ENCODE data around the gene DRP2. TPM values are rescaled to one million over a fixed set of nuclear protein-coding genes. Genes with fewer than 3 reads are reported as not detected.

The DRP2 gene
- total RNA-seq, 1 experiment from 2014 or later, result 0.04 TPM

- Histone ChIP-seq H3K79me1 (ENCODE audit: insufficient read depth, low read depth, low read length, poor library complexity, severe bottlenecking) (no peaks in the 10 kb centered on the region), H4K20me1 (ENCODE audit: control insufficient read depth, insufficient read depth, insufficient read length) (no peaks in the 10 kb centered on the region), H2BK20ac (ENCODE audit: low read depth, low read length, poor library complexity, severe bottlenecking) (no peak overlapping the region), H3K23ac (ENCODE audit: insufficient read length, low read depth, low read length) (no peak overlapping the region), H4K8ac (replicated peaks; ENCODE audit: insufficient read length, low read depth, low read length) (no peak overlapping the region), H2BK12ac (ENCODE audit: insufficient read length, low read depth, low read length) (no peak overlapping the region), H3K14ac (ENCODE audit: insufficient read depth, low read length) (no peak overlapping the region), H3K27me3 (ENCODE audit: insufficient read depth, low read length) (no peaks in the 10 kb centered on the region), H3K9me3 (ENCODE audit: control insufficient read depth, low read depth, low read length) (peaks cover 16% of the 10 kb centered on the region), H2BK120ac (ENCODE audit: low read depth, low read length, poor library complexity, severe bottlenecking) (no peak overlapping the region), H3K23me2 (ENCODE audit: insufficient read length, low read depth, low read length, poor library complexity, severe bottlenecking) (no peaks in the 10 kb centered on the region), H3K56ac (ENCODE audit: insufficient read length, low read depth, low read length) (no peak overlapping the region), H3T11ph (ENCODE audit: low read length) (no peak overlapping the region), H3K18ac (ENCODE audit: insufficient read length, low read depth, low read length) (no peak overlapping the region), H4K91ac (ENCODE audit: insufficient read length, low read depth, low read length) (no peak overlapping the region), H3K4ac (ENCODE audit: low read depth, low read length) (no peak overlapping the region), H3K79me2 (ENCODE audit: insufficient read depth, low read length) (no peaks in the 10 kb centered on the region), H2AK5ac (ENCODE audit: insufficient read length, low read length) (no peak overlapping the region), H3K4me2 (ENCODE audit: insufficient read depth, insufficient read length, low read length) (no peak overlapping the region), H3K27ac (ENCODE audit: insufficient read length, low read depth, low read length) (no peak overlapping the region), H3K4me1 (ENCODE audit: insufficient read depth, low read length) (no peaks in the 10 kb centered on the region), H3K9ac (ENCODE audit: extremely low read depth, insufficient read length, low read length) (no peak overlapping the region), H4K5ac (ENCODE audit: insufficient read length, low read depth, low read length) (no peak overlapping the region), H2BK15ac (ENCODE audit: low read depth, low read length) (no peak overlapping the region), H2BK5ac (ENCODE audit: insufficient read length, low read length) (no peak overlapping the region), H2AFZ (ENCODE audit: low read length) (no peak overlapping the region)
- no peak for TF ChIP-seq CTCF (conservative IDR thresholded peaks at IDR 0.05)
- Mint-ChIP-seq H3K36me3 (ENCODE audit: insufficient read depth in 1 of 3, low read depth in 3 of 3) (peaks cover 0 to 1% (median 0%) of the 10 kb centered on the region in 3 experiments; a peak in 2 of 7 replicates), H3K27me3 (ENCODE audit: low read depth) (no peaks in the 10 kb centered on the region), H3K4me3 (no peak overlapping the region), H3K9me3 (peaks cover 47 to 62% of the 10 kb centered on the region in 2 experiments), H3K4me1 (no peaks in the 10 kb centered on the region), H3K27ac (no peak overlapping the region)
- WGBS (ENCODE audit: extremely low coverage, insufficient read length, low lambda C conversion rate), result no CpG with 5 or more reads among the region's 4 CpGs
- DNase-seq, result no peak
Observed at GRCh38 chrX:101171883-101172400, 47.6 kb upstream of the DRP2 start.

Measured in H9 (cell line).